Fibroblast of skin of left biceps (primary cell): ENCODE data around the gene CYP4A22.
A peak's percentile ranks its signal among the peaks of the same experiment; 100 is the strongest.
"Not testable (repeated sequence)": the region's sequence is repeated elsewhere in the genome, so short reads cannot be mapped to it uniquely, and the experiment has no call there.

Experiments used
- DNase-seq, 2 experiments: peaks; one replicate each; pipeline ENCODE4 v3.0.0-alpha.2; 2013; ENCODE audit warnings: low read depth in 2 of 2

CYP4A22 gene

GRCh38 chr1:47157957-47158356 lies 20.7 kb downstream of the CYP4A22 start:
- DNase-seq, result not testable (repeated sequence)

DNA sequence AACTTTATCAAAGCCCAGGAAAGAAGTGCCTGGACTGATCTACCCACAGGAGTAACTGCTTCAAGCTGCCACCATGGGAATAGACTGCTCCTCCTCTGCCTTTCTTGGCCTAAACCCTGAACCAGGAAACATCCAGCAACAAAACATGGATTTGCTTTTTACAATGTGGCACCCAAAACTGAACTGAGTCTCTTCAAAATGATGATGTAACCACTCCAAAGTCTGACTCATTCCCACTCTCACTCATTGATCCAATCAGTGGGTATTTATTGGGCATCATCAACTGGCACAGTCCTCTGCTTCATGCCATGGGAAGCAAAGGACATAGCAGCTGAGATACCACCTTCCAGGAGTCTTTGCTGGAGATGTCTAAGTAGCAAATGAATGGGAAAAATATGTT lies 23.5 kb downstream of the CYP4A22 start:
- DNase-seq, result no peak

DNA sequence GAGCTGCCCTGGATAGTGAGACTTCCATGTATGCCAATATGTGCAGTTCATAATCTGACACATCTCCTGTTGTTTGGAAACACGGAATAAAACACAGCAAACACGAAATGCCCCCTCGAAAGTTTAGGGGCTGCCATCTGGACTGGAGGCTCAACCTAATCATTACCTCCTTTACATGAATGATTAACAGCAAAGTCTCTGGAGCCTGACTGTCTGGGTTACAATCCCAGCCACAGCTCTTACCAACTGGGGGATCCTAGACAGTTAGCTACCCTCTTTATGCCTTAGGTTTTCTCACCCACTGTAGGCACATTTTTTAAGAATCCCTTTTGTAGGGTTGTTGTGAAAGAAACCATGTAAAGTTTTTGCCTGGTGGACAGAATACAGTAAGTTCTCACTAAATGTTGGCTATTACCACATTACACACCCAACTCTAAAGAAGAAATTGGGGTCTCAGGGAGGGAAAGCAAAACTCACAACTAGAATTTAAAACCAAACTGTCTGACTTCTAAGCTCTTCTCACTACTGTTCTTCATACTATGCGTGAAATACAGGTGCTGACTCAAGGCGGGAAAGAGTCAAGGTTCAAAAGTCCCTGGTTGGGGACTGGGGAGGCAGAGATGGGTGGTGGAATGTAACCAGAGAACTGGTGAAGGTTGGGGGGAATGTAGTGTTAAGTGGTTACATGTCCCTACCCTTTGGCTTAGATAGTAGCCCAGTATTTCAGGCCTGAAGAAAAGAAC lies 24.2 kb downstream of the CYP4A22 start:
- DNase-seq, result no peak

- DNase-seq, result no peak
These were observed 27.3 kb downstream of the CYP4A22 start for GRCh38 chr1:47164552-47164951.

DNA sequence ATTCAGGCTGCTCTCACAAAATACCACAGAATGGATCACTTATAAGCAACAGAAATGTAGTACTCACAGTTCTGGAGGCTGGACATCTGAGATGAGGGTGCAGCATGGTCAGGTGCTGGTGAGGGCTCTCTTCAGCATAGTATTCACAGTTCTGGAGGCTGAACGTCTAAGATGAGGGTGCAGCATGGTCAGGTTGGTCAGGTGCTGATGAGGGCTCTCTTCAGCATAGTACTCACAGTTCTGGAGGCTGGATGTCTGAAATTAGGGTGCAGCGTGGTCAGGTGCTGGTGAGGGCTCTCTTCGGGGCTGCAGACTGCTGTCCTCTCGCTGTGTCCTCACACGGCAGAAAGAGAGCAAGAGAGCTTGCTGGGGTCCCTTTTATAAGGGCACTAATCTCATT lies 35.5 kb downstream of the CYP4A22 start:
- no peak for DNase-seq

- DNase-seq, result no peak
These were observed 37.4 kb downstream of the CYP4A22 start for GRCh38 chr1:47174656-47175020.

DNA sequence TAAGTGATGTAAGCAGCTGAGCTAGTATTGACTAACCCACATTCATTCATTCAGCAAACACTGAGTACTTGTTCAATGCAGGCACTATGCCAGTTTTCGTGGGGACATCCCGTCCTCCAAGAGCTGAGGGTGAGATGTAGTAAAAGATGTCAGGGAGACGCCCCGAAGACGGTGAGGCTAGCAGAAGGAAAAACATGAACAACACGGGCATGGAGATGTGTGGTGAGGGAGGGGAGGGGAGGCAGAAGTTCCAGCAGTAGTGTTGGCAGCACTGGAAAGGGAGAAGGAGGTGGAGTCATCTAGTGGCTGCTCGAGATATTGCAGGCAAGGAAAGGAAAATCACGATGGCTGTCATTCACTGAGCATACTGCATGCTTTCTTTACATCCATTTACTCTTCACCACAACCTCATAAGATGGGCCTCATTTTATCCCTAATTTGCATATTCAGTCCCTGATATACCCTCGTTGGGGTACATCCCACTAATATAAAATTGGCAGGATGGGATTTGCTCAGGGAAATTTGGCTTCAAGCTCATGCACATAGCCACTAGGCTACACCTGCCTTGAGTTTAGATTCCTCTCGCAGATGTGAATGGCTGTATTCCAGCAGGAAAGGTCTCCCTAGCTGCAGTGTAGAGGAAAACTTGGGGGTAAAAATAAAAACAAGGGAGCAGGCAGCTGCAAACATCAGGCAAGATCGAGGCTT lies 38.1 kb downstream of the CYP4A22 start:
- peak in 1 of 2 experiments; percentile 23 for DNase-seq

- no peak for DNase-seq
These were observed 40.8 kb downstream of the CYP4A22 start for GRCh38 chr1:47178020-47178419.

DNA sequence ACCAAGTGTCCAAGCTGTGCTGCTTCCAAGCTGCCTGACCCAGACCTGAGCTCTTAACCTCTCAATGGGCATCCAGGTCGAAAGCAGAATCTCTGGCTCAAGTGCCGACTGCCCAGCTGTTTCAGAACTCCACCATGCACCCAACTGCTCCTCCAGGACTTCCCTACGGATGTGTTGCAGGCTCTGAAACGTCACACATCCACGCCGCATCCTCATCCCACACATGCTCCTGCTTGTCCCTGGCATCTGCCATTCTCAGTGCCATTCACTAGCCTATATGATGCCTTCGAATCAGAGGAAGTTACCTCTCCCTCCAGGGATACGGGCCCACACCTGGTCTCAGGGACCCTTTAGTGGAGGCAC lies 41.4 kb downstream of the CYP4A22 start:
- no peak for DNase-seq

DNA sequence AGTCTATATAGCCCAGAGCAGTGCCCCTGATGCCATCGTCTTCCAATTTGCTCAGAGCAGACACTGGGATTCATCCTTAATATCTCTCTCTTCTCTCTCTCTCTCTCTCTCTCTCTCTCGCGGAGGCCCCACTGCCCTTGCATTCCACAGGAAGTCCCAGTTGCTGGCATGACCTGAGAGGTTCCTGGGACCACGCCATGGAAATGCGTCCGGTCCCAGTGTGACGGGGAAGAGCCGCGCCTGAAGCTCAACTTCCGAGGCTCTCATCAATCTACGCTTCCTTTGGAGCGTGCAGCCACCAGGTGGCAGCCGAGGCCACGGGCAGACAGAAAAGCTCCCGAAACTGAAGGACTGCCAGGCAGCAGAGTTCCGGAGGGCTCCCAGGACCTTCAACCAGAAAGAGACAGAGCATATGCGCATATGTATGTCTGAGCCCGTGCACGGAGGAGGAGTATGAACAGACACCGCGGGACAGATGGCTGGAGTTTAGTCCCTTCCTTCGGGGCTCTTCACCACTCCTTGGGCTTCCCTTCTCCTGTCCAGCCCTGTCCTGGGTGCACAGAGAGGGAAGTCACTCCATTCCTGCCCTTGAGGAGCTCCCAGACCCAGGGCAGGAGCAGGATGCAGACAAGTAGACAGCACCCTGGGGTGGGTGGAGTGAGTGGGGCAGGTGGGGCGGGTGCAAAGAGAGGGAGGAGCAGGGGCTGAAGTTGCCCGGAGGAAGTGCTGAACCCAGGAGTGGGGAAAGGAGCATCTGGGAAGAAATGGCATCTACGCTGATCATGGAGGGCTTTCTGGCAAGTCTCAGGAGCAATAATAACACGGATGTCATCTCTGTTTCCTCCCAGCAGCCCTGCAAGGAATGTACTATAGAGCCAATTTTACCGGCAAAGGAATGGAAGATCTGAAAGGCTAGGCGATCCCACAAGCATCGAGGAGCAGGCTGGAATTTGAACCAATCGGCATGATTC lies 42.1 kb downstream of the CYP4A22 start:
- peak; percentile 85 to 86 for DNase-seq

DNA sequence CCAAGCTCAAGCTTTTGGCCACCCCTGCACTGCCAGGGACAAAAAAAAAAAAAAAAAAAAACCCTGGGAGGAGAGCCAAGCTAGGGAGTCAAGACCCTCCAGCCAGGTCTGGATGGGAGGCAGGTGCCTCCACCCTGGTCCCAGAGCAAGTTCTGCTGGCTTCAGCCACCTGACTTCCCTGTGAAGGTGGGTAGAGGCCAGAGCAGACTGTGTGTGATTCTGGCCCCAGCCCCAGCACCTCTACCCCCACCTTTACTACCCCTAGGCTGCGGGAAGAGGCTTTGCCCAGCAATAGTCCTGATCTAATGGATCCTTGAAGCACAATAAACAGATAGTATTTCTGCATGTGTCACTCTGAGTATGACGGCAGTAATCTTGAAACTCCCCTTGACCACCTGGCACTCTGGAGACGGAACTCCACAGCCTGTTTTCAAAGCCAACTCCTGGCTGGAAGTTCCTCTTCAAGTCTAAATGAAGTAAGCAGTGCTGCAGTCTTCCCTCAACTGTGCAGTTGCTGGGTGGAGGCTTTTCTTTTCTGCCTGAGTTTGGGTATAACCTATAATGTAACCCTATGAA lies 42.8 kb downstream of the CYP4A22 start:
- DNase-seq, result no peak

GRCh38 chr1:47180603-47181094 lies 43.4 kb downstream of the CYP4A22 start:
- no peak for DNase-seq

GRCh38 chr1:47181095-47181954 lies 44.1 kb downstream of the CYP4A22 start:
- no peak for DNase-seq

- no peak for DNase-seq
These were observed 44.9 kb downstream of the CYP4A22 start for GRCh38 chr1:47181955-47182675.

- no peak for DNase-seq
These were observed 45.5 kb downstream of the CYP4A22 start for GRCh38 chr1:47182676-47183235.

- no peak for DNase-seq
These were observed 46.3 kb downstream of the CYP4A22 start for GRCh38 chr1:47183308-47184089.

- no peak for DNase-seq
These were observed 47.0 kb downstream of the CYP4A22 start for GRCh38 chr1:47184090-47184821.
